Hematopoietic multipotent progenitor cell treated with erythropoietin and hydrocortisone succinate and interleukin-3 and kit ligand, for 17 days (in vitro differentiated cells): ENCODE measurements around the gene ABLIM2.

Source experiments
- DNase-seq: peaks from one replicate; pipeline ENCODE4 v3.0.0-alpha.2; 2015; ENCODE audit warnings: low spot score

Gene ABLIM2

GRCh38 chr4:7978907-7979651, 179.5 kb downstream of the ABLIM2 start:
- DNase-seq: no peak

GRCh38 chr4:7978489-7978888, 180.1 kb downstream of the ABLIM2 start:
- DNase-seq: no peak

- DNase-seq: no peak
Measured at GRCh38 chr4:7976634-7977033, 182.0 kb downstream of the ABLIM2 start.

GRCh38 chr4:7976025-7976424, 182.6 kb downstream of the ABLIM2 start:
- no peak for DNase-seq

GRCh38 chr4:7974425-7974824, 184.2 kb downstream of the ABLIM2 start:
- DNase-seq: no peak

GRCh38 chr4:7973545-7973981, 185.1 kb downstream of the ABLIM2 start:
- no peak for DNase-seq

GRCh38 chr4:7971881-7972500, 186.6 kb downstream of the ABLIM2 start:
- no peak for DNase-seq

GRCh38 chr4:7971159-7971631, 187.4 kb downstream of the ABLIM2 start:
- no peak for DNase-seq

GRCh38 chr4:7970361-7970946, 188.2 kb downstream of the ABLIM2 start:
- DNase-seq: no peak

GRCh38 chr4:7968262-7968896, 190.2 kb downstream of the ABLIM2 start:
- DNase-seq: no peak

GRCh38 chr4:7967501-7968261, 190.9 kb downstream of the ABLIM2 start:
- DNase-seq: no peak

GRCh38 chr4:7967063-7967440, 191.6 kb downstream of the ABLIM2 start:
- DNase-seq: no peak

GRCh38 chr4:7966281-7967062, 192.1 kb downstream of the ABLIM2 start:
- DNase-seq: no peak

- DNase-seq: no peak
Measured at GRCh38 chr4:7964890-7965662, 193.5 kb downstream of the ABLIM2 start.

GRCh38 chr4:7964459-7964858, 194.2 kb downstream of the ABLIM2 start:
- no peak for DNase-seq

- DNase-seq: no peak
Measured at GRCh38 chr4:7963691-7964090, 194.9 kb downstream of the ABLIM2 start.

- no peak for DNase-seq
Measured at GRCh38 chr4:7962609-7963508, 195.8 kb downstream of the ABLIM2 start.

- no peak for DNase-seq
Measured at GRCh38 chr4:7960790-7961655, 197.6 kb downstream of the ABLIM2 start.
